NCI-H128 (cell line): ENCODE measurements around the gene PCDH9.
"Not testable (repeated sequence)": the region's sequence is repeated elsewhere in the genome, so short reads cannot be mapped to it uniquely, and the experiment has no call there.

Experiments used
- DNase-seq: peaks from one replicate; lab custom pipeline; 2025; ENCODE audit not compliant: unreplicated experiment; lab: John Stamatoyannopoulos, UW

The PCDH9 gene

GRCh38 chr13:66680031-66680430 is 550.1 kb downstream of the PCDH9 start:
- DNase-seq: no peak

DNA sequence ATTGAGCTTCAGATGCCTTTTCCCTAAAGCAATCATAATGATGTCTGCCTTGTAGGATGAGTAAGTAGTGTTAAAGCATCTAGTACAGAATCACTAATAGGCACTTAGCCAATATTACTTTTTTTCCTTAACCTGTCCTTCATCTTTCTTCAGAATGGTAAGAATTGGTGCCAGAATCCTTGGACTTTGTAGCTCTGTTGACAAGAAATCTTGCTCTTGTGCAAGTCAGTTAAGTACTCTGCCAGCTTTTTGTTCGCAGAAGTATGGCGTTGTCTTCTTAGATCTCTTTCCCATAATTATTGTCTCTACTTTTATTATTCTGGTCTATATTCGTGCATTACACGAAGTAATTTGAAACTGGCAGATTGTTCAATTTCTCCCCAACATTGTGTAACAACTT is 554.5 kb downstream of the PCDH9 start:
- DNase-seq: no peak

- DNase-seq: no peak
These were observed 556.7 kb downstream of the PCDH9 start for GRCh38 chr13:66673401-66673800.

DNA sequence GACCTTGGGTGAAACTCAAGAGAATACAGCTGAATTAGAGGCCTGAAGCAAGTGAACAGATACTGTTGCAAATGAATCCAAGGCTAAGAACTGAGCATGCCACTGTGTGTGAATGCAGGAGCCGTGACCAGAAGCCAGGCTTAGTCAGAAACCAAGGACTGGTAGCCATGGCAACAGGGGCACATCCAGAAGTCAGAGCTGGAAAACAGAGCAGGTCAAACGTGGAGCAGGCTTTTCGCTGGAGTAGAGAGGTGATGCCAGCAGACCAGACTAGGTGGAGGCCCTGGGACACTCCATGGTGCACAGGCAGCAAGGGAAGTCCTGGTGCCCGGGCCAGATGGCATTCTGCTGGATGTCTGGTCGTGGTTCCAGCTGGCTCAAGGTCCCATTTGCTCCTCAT is 564.1 kb downstream of the PCDH9 start:
- peak; percentile 49 for DNase-seq

- no peak for DNase-seq
These were observed 566.4 kb downstream of the PCDH9 start for GRCh38 chr13:66663711-66664110.

GRCh38 chr13:66663206-66663605 is 566.9 kb downstream of the PCDH9 start:
- no peak for DNase-seq

- DNase-seq: no peak
These were observed 568.8 kb downstream of the PCDH9 start for GRCh38 chr13:66661336-66661735.

DNA sequence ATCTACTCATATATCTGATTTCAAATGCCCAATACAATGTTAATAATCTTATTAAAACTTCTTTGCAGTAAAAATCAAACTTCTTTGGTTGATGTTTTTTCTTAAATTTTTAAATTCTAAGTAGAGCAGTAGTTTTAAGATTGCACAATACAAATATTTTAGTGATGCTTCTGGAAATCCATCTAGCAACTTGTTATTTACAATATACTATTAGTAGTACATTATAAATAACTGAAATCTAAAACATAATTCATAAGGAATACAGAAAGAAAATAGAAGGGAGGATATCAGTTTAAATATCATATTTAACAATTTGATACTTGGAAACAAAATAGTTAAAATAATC is 569.7 kb downstream of the PCDH9 start:
- no peak for DNase-seq

DNA sequence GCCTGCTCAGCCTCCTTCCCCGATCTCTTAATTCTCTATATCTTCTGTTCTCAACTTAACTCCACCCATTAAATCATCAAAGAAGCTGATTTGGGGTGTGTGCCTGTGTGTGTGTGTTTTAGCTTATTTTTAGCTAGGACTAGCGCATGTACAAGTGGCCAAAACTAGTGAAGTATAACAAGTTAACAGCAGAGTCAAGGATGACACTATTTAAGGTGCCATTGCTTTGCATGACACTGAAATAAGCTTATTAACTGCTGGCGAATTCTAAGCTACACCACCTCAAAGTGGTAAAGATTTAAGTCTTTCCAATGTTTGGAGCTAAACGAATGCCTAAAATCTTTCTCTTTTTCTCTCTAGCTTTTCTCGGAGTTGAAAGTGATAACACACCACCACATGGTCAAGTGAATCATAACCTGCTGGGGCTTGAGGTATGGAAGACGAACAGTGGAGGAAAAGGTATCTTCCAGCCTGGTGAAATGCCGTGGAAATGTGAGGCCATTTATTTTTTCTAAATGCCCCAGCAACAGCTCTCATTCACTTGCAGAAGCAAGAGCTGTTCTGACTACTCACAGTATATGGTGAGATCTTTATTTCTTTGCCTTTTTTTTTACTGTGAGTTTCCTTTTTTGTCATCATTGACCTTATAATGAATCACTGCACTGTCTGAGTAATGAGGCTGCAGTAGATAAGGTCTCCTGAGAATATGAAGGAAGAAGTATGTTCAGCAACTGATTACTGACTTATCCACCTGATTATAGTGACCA is 570.3 kb downstream of the PCDH9 start:
- DNase-seq: no peak

DNA sequence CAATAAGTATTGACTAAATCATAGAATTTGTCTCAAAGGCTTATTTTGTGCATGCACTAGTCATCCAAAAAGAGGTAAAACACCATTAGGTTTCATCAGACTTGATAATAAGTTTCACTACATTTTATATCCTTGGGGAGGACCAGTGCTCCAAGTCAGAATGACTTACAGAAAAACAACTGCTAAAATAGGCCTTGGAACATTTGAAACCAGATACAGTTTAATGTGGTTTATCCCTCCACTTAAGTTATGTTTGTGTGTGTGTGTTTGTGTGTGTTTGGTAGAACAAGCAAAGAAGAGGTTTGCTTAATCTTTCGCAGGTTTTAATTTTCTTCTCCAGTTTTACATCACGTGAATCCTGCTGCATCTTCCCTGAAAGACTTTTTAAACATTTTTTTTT is 570.9 kb downstream of the PCDH9 start:
- no peak for DNase-seq

- DNase-seq: peak; percentile 86
These were observed 572.8 kb downstream of the PCDH9 start for GRCh38 chr13:66657165-66657881.

- DNase-seq: no peak
These were observed 574.2 kb downstream of the PCDH9 start for GRCh38 chr13:66655847-66656454.

DNA sequence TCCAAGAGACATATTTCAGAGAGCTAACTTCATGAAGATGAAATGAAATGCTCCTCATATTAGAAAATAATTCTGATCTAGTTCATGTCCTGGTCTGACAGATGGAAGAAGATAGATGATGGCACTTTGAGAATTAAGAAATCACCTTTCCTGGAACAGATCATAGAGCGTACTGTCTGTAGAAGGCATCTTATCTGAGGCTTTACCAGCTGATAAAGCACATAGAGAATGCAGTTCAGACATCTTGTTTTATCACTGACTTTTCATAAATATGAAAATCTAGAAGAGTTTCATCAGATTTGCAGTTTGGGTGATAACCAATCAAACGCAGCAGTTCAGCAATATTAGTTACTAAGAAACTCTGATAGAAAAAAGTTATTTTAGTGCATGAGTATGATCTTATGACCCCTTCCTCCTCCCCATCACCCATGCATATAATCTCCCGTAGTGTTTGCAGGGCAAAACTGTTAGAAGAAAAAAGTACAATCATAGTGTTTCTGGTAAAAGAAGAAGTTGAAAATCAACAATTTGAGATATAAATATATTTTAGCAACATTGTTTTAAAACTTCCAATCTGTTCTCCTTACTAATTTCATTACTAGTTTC is 585.2 kb downstream of the PCDH9 start:
- no peak for DNase-seq

- DNase-seq: no peak
These were observed 589.9 kb downstream of the PCDH9 start for GRCh38 chr13:66640231-66640630.

DNA sequence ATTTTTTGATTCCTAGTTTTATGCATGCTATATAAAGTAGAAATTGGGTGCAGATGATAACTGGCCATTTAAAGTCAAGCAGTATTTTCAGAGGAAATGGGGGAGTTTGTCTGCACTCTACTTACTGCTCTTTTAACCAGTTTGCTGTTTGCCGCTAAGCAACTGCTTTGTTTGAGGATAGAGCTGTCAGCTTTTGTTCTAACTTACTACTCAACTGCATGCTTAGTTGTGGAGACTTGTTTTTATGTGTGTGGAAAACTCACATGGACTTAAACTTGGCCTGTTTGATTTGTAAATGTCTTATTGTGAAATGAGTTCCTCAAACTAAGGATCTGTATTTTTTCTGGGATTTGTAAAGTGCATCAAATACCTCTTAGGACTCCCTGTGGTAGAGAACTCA is 591.1 kb downstream of the PCDH9 start:
- DNase-seq: no peak

GRCh38 chr13:66635526-66635925 is 594.6 kb downstream of the PCDH9 start:
- no peak for DNase-seq

GRCh38 chr13:66634384-66634783 is 595.8 kb downstream of the PCDH9 start:
- no peak for DNase-seq

- DNase-seq: no peak
These were observed 602.6 kb downstream of the PCDH9 start for GRCh38 chr13:66627512-66627911.

DNA sequence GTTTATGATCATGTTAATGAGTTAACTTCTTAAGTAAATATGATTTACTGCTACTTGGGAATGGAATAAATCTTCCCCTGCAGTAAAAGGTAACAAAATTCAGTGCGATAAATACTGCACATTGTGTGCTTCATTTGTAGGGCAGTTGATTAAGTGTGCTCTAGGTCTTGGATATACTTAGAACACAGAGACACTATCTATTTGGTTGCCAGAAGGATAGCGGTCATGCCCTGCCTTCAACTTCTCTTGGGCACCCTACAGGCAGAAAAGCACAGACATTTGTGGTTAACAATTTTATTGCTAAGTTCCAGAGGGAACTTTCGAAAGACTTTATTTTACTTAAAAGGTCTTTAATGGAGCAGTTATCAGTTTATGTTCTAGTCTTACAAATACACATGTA is 605.8 kb downstream of the PCDH9 start:
- DNase-seq: no peak

DNA sequence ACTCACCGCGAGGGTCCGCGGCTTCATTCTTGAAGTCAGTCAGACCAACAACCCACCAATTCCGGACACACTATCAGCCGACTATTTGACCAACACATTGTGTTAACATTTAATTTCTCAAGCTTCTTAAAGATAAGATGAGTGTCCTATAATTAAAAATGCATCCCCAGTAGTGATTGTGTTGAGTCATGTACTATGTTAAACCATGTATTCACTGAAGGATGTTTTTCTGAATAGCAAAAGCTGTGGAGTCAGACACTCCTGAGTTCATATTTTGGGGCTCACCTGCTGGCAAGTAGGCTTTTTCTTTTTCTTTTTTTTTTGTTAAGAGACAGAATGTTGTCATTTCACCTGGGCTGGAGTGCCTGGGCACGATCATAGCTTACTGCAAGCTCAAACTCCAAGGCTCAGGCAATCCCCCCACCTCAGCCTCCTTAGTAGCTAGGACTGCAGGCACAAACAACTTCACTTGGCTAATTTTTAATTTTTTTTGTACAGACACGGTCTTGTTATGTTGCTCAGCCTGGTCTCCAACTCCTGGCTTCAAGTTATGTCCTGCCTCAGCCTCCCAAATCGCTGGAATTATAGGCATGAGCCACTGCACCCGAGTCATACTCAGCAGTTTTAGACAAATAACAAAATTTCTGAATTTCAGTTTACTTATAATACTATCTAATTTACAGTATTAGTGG is 606.9 kb downstream of the PCDH9 start:
- DNase-seq: no peak

DNA sequence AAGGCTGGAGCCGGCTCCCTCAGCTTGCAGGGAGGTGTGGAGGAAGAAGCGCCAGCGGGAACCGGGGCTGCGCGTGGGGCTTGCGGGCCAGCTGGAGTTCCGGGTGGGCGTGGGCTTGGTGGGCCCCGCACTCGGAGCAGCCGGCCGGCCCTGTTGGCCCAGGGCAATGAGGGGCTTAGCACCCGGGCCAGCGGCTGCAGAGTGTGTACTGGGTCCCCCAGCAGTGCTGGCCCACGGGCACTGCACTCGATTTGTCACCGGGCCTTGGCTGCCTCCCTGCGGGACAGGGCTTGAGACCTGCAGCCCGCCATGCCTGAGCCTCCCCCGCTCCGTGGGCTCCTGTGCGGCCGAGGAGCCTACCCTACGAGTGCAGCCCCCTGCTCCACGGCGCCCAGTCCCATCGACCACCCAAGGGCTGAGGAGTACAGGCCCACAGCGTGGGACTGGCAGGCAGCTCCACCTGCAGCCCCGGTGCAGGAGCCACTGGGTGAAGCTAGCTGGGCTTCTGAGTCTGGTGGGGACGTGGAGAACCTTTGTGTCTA is 608.2 kb downstream of the PCDH9 start:
- not testable (repeated sequence) for DNase-seq
